ENCODE measurements around the gene LIPE. TPM values are rescaled to one million over a fixed set of nuclear protein-coding genes. Genes with fewer than 3 reads are reported as not detected.
"Not testable (repeated sequence)": the region's sequence is repeated elsewhere in the genome, so short reads cannot be mapped to it uniquely, and the experiment has no call there.

Gene LIPE
- total RNA-seq, 1 experiment from 2014 or later = 6.8 TPM

DNA sequence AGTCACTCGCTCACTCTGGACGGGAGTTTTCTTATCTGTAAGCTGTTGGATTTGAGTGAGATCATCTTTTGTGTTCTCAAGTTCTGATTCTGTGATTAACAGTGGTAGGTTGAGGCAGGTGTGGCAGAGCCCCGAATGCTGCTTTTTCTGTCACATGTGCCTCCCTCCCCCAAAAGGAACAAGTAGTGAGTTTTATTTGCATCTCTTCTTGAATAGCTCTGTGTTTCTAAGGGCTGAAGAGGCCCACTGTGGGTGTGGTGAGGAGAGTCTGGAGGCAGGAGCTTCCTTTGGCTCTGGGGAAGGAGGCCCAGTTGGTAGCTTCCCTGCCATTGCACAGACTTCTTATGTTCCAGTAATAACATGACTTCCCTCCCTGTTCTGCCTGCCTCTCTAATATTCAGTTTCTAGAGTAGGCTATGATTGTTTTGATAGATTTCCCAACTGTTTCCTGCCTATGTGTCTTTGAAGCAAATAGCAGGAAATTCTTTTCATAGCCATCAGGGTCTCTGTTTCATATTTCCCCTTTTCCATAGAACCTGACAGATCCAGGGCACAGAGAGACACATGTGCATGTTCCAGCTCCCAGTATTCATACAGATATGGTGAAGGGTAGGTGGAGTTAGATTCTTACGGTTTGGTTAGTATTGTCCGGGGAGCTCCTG is 39.5 kb upstream of the LIPE start:
- POLR2A ChIA-PET (ENCODE audit: low non-redundant PET) = interaction anchor here (0.6 kb wide), 2 partner anchors 19 to 469 kb away, joined by 5 to 6 read pairs; no protein-coding TSS in a partner anchor
- BruUV-seq (replicated peaks) = no TSS peak

GRCh38 chr19:42465827-42466280 is 38.7 kb upstream of the LIPE start:
- H3K4me3 ChIP-seq (ENCODE audit: low read depth, low read length, poor library complexity, severe bottlenecking) = no peak overlapping the region
- ChIA-PET POLR2A (ENCODE audit: low non-redundant PET) (interaction anchor here (0.6 kb wide), 1 partner anchor 469 kb away, joined by 6 read pairs; no protein-coding TSS in a partner anchor), CTCF (no interaction called here)
- no peaks in the 10 kb centered on the region for H3K9me3 ChIP-seq (ENCODE audit: low read depth, low read length, poor library complexity, severe bottlenecking)
- H3K27ac ChIP-seq (ENCODE audit: low read depth, low read length, poor library complexity, severe bottlenecking) = no peak overlapping the region
- BruUV-seq (replicated peaks) = no TSS peak
- TF ChIP-seq EZH2 (IDR thresholded peaks at IDR 0.05; ENCODE audit: borderline replicate concordance, low read depth, low read length, poor library complexity, severe bottlenecking) = no peak
- TF ChIP-seq CTCF (conservative IDR thresholded peaks at IDR 0.05; ENCODE audit: low read depth, low read length) = no peak
- no peak for DNase-seq (ENCODE audit: low spot score)
- H3K36me3 ChIP-seq (ENCODE audit: insufficient read depth, low read length, poor library complexity, severe bottlenecking) = no peaks in the 10 kb centered on the region
- peaks cover 19% of the 10 kb centered on the region for H3K4me1 ChIP-seq (ENCODE audit: insufficient read depth, low read length, poor library complexity, severe bottlenecking)
- H3K27me3 ChIP-seq (replicated peaks; ENCODE audit: insufficient read depth, low read depth, low read length, poor library complexity) = no peaks in the 10 kb centered on the region
- intact Hi-C loops (cut with micrococcal nuclease; ENCODE audit: unreplicated experiment) = no loop called here

More for the DNA sequence above, 39.5 kb upstream of the LIPE start:
- peak; percentile 26 for DNase-seq (ENCODE audit: low spot score)
- no peak overlapping the region for H3K4me3 ChIP-seq (ENCODE audit: low read depth, low read length, poor library complexity, severe bottlenecking)
- H3K27ac ChIP-seq (ENCODE audit: low read depth, low read length, poor library complexity, severe bottlenecking) = no peak overlapping the region
- H3K36me3 ChIP-seq (ENCODE audit: insufficient read depth, low read length, poor library complexity, severe bottlenecking) = no peaks in the 10 kb centered on the region
- H3K27me3 ChIP-seq (replicated peaks; ENCODE audit: insufficient read depth, low read depth, low read length, poor library complexity) = no peaks in the 10 kb centered on the region
- intact Hi-C loops (cut with micrococcal nuclease; ENCODE audit: unreplicated experiment) = no loop called here
- CTCF ChIA-PET = no interaction called here
- H3K9me3 ChIP-seq (ENCODE audit: low read depth, low read length, poor library complexity, severe bottlenecking) = no peaks in the 10 kb centered on the region
- peaks cover 19% of the 10 kb centered on the region for H3K4me1 ChIP-seq (ENCODE audit: insufficient read depth, low read length, poor library complexity, severe bottlenecking)
- no peak for TF ChIP-seq CTCF (conservative IDR thresholded peaks at IDR 0.05; ENCODE audit: low read depth, low read length)
- no peak for TF ChIP-seq EZH2 (IDR thresholded peaks at IDR 0.05; ENCODE audit: borderline replicate concordance, low read depth, low read length, poor library complexity, severe bottlenecking)

GRCh38 chr19:42461700-42462324 is 34.6 kb upstream of the LIPE start:
- Histone ChIP-seq H3K27me3 (replicated peaks; ENCODE audit: insufficient read depth, low read depth, low read length, poor library complexity) (no peaks in the 10 kb centered on the region), H3K36me3 (ENCODE audit: insufficient read depth, low read length, poor library complexity, severe bottlenecking) (no peaks in the 10 kb centered on the region), H3K27ac (ENCODE audit: low read depth, low read length, poor library complexity, severe bottlenecking) (no peak overlapping the region), H3K4me3 (ENCODE audit: low read depth, low read length, poor library complexity, severe bottlenecking) (no peak overlapping the region), H3K9me3 (ENCODE audit: low read depth, low read length, poor library complexity, severe bottlenecking) (no peaks in the 10 kb centered on the region), H3K4me1 (ENCODE audit: insufficient read depth, low read length, poor library complexity, severe bottlenecking) (peaks cover 7% of the 10 kb centered on the region)
- ChIA-PET POLR2A (ENCODE audit: low non-redundant PET) (no interaction called here), CTCF (no interaction called here)
- BruUV-seq (replicated peaks) = no TSS peak
- DNase-seq (ENCODE audit: low spot score) = no peak
- intact Hi-C loops (cut with micrococcal nuclease; ENCODE audit: unreplicated experiment) = no loop called here
- TF ChIP-seq EZH2 (IDR thresholded peaks at IDR 0.05; ENCODE audit: borderline replicate concordance, low read depth, low read length, poor library complexity, severe bottlenecking) (no peak), CTCF (conservative IDR thresholded peaks at IDR 0.05; ENCODE audit: low read depth, low read length) (no peak)

GRCh38 chr19:42461231-42461630 is 34.0 kb upstream of the LIPE start:
- H3K4me3 ChIP-seq (ENCODE audit: low read depth, low read length, poor library complexity, severe bottlenecking); POLR2A ChIA-PET (ENCODE audit: low non-redundant PET); H3K4me1 ChIP-seq (ENCODE audit: insufficient read depth, low read length, poor library complexity, severe bottlenecking); H3K9me3 ChIP-seq (ENCODE audit: low read depth, low read length, poor library complexity, severe bottlenecking); intact Hi-C loops (cut with micrococcal nuclease; ENCODE audit: unreplicated experiment); H3K27ac ChIP-seq (ENCODE audit: low read depth, low read length, poor library complexity, severe bottlenecking); H3K36me3 ChIP-seq (ENCODE audit: insufficient read depth, low read length, poor library complexity, severe bottlenecking); DNase-seq (ENCODE audit: low spot score); H3K27me3 ChIP-seq (replicated peaks; ENCODE audit: insufficient read depth, low read depth, low read length, poor library complexity); BruUV-seq (replicated peaks): not testable (repeated sequence)
- CTCF ChIA-PET = interaction anchor here (0.6 kb wide), 1 partner anchor 23 kb away, joined by 3 read pairs; no protein-coding TSS in a partner anchor

All from A673 (cell line).